ENCODE measurements around the gene SERINC2.
"Not testable (repeated sequence)": the region's sequence is repeated elsewhere in the genome, so short reads cannot be mapped to it uniquely, and the experiment has no call there.

SERINC2 gene

GRCh38 chr1:31428436-31429221, 15.6 kb downstream of the SERINC2 start:
- Histone ChIP-seq H3K4me1 (ENCODE audit: insufficient read depth, low read length) (no peaks in the 10 kb centered on the region), H3K9ac (ENCODE audit: low read depth, low read length) (no peak overlapping the region), H3K9me3 (ENCODE audit: insufficient read depth, low read depth, low read length) (no peaks in the 10 kb centered on the region), H3K27ac (ENCODE audit: low read depth, low read length) (no peak overlapping the region), H3K27me3 (ENCODE audit: insufficient read depth, low read length) (no peaks in the 10 kb centered on the region), H3K4me3 (ENCODE audit: low read length) (no peak overlapping the region), H3K36me3 (ENCODE audit: insufficient read depth, low read length) (peaks cover 9% of the 10 kb centered on the region)
- 89% methylated on average over 12 of the region's 12 CpGs for WGBS

GRCh38 chr1:31429583-31429982, 16.6 kb downstream of the SERINC2 start:
- 93% methylated on average over 6 of the region's 6 CpGs for WGBS
- Histone ChIP-seq H3K27me3 (ENCODE audit: insufficient read depth, low read length) (no peaks in the 10 kb centered on the region), H3K36me3 (ENCODE audit: insufficient read depth, low read length) (peaks cover 9% of the 10 kb centered on the region), H3K4me1 (ENCODE audit: insufficient read depth, low read length) (peaks cover 3% of the 10 kb centered on the region; the same call in 1 of the 2 replicates), H3K9ac (ENCODE audit: low read depth, low read length) (no peak overlapping the region), H3K27ac (ENCODE audit: low read depth, low read length) (no peak overlapping the region), H3K4me3 (ENCODE audit: low read length) (no peak overlapping the region), H3K9me3 (ENCODE audit: insufficient read depth, low read depth, low read length) (no peaks in the 10 kb centered on the region)

- H3K36me3 ChIP-seq (ENCODE audit: insufficient read depth, low read length); H3K4me3 ChIP-seq (ENCODE audit: low read length); H3K4me1 ChIP-seq (ENCODE audit: insufficient read depth, low read length); H3K27ac ChIP-seq (ENCODE audit: low read depth, low read length); H3K27me3 ChIP-seq (ENCODE audit: insufficient read depth, low read length); H3K9me3 ChIP-seq (ENCODE audit: insufficient read depth, low read depth, low read length); H3K9ac ChIP-seq (ENCODE audit: low read depth, low read length): not testable (repeated sequence)
- 90% methylated on average over 3 of the region's 3 CpGs for WGBS
These were observed 18.6 kb downstream of the SERINC2 start for GRCh38 chr1:31431351-31432257.

- 92% methylated on average over 19 of the region's 20 CpGs for WGBS
These were observed 19.8 kb downstream of the SERINC2 start for GRCh38 chr1:31432592-31433395.

GRCh38 chr1:31433396-31433930, 20.4 kb downstream of the SERINC2 start:
- Histone ChIP-seq H3K4me3 (ENCODE audit: low read length) (no peak overlapping the region), H3K4me1 (ENCODE audit: insufficient read depth, low read length) (peaks cover 3% of the 10 kb centered on the region; the same call in 1 of the 2 replicates), H3K27me3 (ENCODE audit: insufficient read depth, low read length) (no peaks in the 10 kb centered on the region), H3K27ac (ENCODE audit: low read depth, low read length) (no peak overlapping the region), H3K36me3 (ENCODE audit: insufficient read depth, low read length) (peaks cover 4% of the 10 kb centered on the region; the same call in 1 of the 2 replicates), H3K9ac (ENCODE audit: low read depth, low read length) (no peak overlapping the region), H3K9me3 (ENCODE audit: insufficient read depth, low read depth, low read length) (no peaks in the 10 kb centered on the region)
- WGBS, result 94% methylated on average over 6 of the region's 6 CpGs

More at GRCh38 chr1:31432592-31433395, 19.8 kb downstream of the SERINC2 start:
- Histone ChIP-seq H3K36me3 (ENCODE audit: insufficient read depth, low read length) (peaks cover 4% of the 10 kb centered on the region; the same call in 1 of the 2 replicates), H3K4me3 (ENCODE audit: low read length) (no peak overlapping the region), H3K27ac (ENCODE audit: low read depth, low read length) (no peak overlapping the region), H3K9ac (ENCODE audit: low read depth, low read length) (no peak overlapping the region), H3K9me3 (ENCODE audit: insufficient read depth, low read depth, low read length) (no peaks in the 10 kb centered on the region), H3K4me1 (ENCODE audit: insufficient read depth, low read length) (peaks cover 3% of the 10 kb centered on the region; the same call in 1 of the 2 replicates), H3K27me3 (ENCODE audit: insufficient read depth, low read length) (no peaks in the 10 kb centered on the region)

- Histone ChIP-seq H3K27ac (ENCODE audit: low read depth, low read length) (no peak overlapping the region), H3K4me1 (ENCODE audit: insufficient read depth, low read length) (peaks cover 3% of the 10 kb centered on the region; the same call in 1 of the 2 replicates), H3K36me3 (ENCODE audit: insufficient read depth, low read length) (peaks cover 4% of the 10 kb centered on the region; the same call in 1 of the 2 replicates), H3K9ac (ENCODE audit: low read depth, low read length) (no peak overlapping the region), H3K9me3 (ENCODE audit: insufficient read depth, low read depth, low read length) (no peaks in the 10 kb centered on the region), H3K4me3 (ENCODE audit: low read length) (no peak overlapping the region), H3K27me3 (ENCODE audit: insufficient read depth, low read length) (no peaks in the 10 kb centered on the region)
- 63% methylated on average over 21 of the region's 21 CpGs for WGBS
These were observed 21.3 kb downstream of the SERINC2 start for GRCh38 chr1:31434101-31434871.

- WGBS, result 89% methylated on average over 12 of the region's 12 CpGs
- Histone ChIP-seq H3K4me3 (ENCODE audit: low read length) (no peak overlapping the region), H3K36me3 (ENCODE audit: insufficient read depth, low read length) (no peaks in the 10 kb centered on the region), H3K9ac (ENCODE audit: low read depth, low read length) (no peak overlapping the region), H3K27me3 (ENCODE audit: insufficient read depth, low read length) (no peaks in the 10 kb centered on the region), H3K4me1 (ENCODE audit: insufficient read depth, low read length) (peaks cover 3% of the 10 kb centered on the region; the same call in 1 of the 2 replicates), H3K9me3 (ENCODE audit: insufficient read depth, low read depth, low read length) (no peaks in the 10 kb centered on the region), H3K27ac (ENCODE audit: low read depth, low read length) (no peak overlapping the region)
These were observed 22.0 kb downstream of the SERINC2 start for GRCh38 chr1:31434979-31435378.

GRCh38 chr1:31435471-31436409, 22.7 kb downstream of the SERINC2 start:
- no peaks in the 10 kb centered on the region for H3K36me3 ChIP-seq (ENCODE audit: insufficient read depth, low read length)
- no peak overlapping the region for H3K4me3 ChIP-seq (ENCODE audit: low read length)
- H3K27me3 ChIP-seq (ENCODE audit: insufficient read depth, low read length), result no peaks in the 10 kb centered on the region
- 90% methylated on average over 13 of the region's 13 CpGs for WGBS
- H3K9ac ChIP-seq (ENCODE audit: low read depth, low read length), result no peak overlapping the region
- peaks cover 3% of the 10 kb centered on the region; the same call in 1 of the 2 replicates for H3K4me1 ChIP-seq (ENCODE audit: insufficient read depth, low read length)
- no peaks in the 10 kb centered on the region for H3K9me3 ChIP-seq (ENCODE audit: insufficient read depth, low read depth, low read length)
- H3K27ac ChIP-seq (ENCODE audit: low read depth, low read length), result no peak overlapping the region

GRCh38 chr1:31436596-31437432, 23.8 kb downstream of the SERINC2 start:
- WGBS, result 88% methylated on average over 9 of the region's 9 CpGs
- Histone ChIP-seq H3K9me3 (ENCODE audit: insufficient read depth, low read depth, low read length) (no peaks in the 10 kb centered on the region), H3K27me3 (ENCODE audit: insufficient read depth, low read length) (no peaks in the 10 kb centered on the region), H3K4me3 (ENCODE audit: low read length) (no peak overlapping the region), H3K27ac (ENCODE audit: low read depth, low read length) (no peak overlapping the region), H3K4me1 (ENCODE audit: insufficient read depth, low read length) (peaks cover 3% of the 10 kb centered on the region; the same call in 1 of the 2 replicates), H3K36me3 (ENCODE audit: insufficient read depth, low read length) (no peaks in the 10 kb centered on the region), H3K9ac (ENCODE audit: low read depth, low read length) (no peak overlapping the region)
